CD4-positive, alpha-beta T cell treated with Interleukin-10 for 1 hour (primary cell): ENCODE results near the gene FAM227B.
"Not testable (repeated sequence)": the region's sequence is repeated elsewhere in the genome, so short reads cannot be mapped to it uniquely, and the experiment has no call there.

Experiments
- DNase-seq: peaks from one replicate; pipeline ENCODE4 v3.0.0-alpha.2; 2020

The FAM227B gene

DNA sequence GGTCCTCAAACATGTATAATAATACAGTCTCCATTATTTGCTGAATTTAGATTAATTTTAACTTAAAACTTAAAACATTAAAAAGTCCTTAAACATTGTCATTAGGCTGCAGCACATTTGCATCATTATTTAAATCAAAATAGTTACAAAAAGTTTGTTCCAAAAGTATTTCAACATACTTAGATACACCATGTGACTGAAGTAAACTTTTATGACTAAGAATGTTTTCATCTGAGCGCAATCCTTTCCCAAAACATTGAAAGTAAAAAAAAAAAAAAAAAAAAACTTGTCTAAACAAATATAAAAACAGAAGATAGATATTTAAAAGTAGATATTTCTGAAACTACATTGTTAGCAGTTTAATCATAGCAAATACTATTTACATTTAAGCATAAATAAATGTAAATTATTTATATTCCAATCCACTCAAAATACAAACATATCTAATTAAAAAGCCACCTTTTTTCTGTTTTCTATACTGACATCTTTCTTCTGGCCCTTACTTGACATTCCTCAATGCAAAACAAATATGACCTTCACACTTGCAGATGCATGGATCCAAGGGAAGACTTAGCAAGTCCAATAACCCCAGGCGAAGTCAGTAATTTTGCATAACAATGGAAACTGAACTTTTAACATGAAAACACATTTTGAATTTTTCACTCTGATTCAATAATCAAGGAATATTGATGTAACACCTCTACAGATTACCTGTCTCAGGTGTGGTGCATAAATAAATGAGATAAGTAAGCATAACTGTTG is 10.3 kb downstream of the FAM227B start:
- no peak for DNase-seq

- no peak for DNase-seq
Observed at GRCh38 chr15:49606594-49606993, 14.0 kb downstream of the FAM227B start.

DNA sequence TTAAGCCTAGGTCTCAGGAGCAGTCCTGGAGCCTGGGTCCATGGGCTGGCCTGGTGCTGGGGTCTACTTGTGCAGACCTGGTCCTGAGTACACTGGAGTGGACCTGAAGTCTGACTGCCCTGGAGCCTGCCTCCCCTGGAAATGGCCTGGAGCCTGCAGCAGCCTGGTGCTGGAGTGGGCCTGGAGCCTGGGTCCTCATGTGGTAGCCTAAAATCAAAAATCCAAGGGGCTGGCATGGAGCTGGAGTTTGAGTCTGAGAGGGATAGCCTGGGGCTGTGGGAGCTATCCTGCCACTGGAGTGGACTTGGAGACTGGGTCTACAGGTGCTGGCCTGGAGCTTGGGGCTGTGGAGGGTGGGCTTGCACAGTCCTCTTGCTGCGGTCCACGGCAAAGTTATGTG is 15.0 kb downstream of the FAM227B start:
- DNase-seq, result no peak

GRCh38 chr15:49604625-49605409 is 15.8 kb downstream of the FAM227B start:
- DNase-seq, result no peak

DNA sequence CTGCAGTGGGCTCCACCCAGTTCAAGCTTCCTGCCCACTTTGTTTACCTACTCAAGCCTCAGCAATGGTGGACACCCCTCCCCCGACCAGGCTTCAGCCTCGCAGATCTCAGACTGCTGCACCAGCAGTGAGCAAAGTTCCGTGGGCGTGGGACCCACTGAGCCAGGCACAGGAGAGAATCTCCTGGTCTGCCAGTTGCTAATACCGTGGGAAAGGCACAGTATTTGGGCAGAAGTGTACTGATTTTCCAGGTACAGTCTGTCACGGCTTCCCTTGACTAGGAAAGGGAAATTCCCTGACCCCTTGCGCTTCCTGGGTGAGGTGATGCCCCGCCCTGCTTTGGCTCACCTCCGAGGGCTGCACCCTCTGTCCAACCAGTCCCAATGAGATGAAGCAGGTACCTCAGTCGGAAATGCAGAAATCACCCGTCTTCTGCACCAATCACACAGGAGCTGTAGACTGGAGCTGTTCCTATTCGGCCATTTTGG is 27.7 kb downstream of the FAM227B start:
- DNase-seq, result not testable (repeated sequence)

- no peak for DNase-seq
Observed at GRCh38 chr15:49589030-49589429, 31.6 kb downstream of the FAM227B start.

DNA sequence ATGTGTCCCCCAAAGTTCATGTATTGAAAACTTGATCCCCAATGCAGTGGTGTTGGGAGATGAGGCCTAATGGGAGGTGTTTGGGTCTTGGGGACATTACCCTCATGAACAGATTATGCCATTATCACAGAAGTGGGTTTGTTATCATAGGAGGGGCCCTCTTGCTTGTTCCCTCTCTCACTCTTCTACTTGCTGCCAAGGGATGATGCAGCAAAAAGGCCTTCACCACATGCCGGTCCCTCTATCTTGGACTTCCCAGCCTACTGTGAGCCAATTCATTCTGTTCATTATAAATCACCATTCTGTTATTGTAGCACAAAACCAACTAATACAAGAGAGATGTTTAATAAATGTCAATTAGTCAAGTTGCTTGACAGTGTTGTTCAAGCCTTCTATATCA is 47.2 kb downstream of the FAM227B start:
- no peak for DNase-seq

DNA sequence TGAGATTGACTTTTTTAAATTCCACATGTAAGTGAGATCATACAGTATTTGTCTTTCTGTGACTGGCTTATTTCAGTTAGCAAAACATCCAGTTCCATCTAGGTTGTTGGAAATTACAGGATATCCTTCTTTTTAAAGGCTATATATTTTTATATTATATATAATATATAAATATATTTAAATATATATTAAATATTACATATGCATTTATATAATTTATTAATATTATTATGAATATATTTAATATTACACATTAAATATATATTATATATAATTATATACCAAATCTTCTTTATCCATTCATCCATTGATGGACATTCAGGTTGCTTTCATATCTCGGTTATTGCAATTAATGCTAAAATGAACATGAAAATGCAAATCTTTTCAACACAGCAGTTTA is 49.9 kb downstream of the FAM227B start:
- no peak for DNase-seq

- DNase-seq, result no peak
Observed at GRCh38 chr15:49570174-49570573, 50.4 kb downstream of the FAM227B start.

- DNase-seq, result no peak
Observed at GRCh38 chr15:49560045-49560444, 60.6 kb downstream of the FAM227B start.

DNA sequence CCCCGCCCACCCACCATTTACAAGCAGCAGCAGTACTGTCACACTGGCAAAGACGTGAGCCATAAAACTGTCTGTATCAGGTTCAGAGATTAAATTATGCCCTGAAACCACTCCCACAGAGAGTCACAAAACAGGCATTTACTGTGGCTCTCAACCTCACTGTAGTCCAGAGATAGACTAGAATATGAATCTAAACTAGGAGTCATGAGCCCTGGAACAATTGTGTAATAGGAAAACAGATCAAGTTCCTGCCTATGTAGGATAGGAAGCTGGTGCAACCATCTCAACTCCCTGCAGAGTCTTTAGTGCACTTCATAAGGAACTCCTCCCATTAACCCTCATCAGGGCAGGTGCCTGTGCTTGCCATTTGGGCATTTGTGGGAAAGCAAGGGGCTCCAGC is 61.7 kb downstream of the FAM227B start:
- no peak for DNase-seq

- DNase-seq, result no peak
Observed at GRCh38 chr15:49556437-49556836, 64.2 kb downstream of the FAM227B start.

DNA sequence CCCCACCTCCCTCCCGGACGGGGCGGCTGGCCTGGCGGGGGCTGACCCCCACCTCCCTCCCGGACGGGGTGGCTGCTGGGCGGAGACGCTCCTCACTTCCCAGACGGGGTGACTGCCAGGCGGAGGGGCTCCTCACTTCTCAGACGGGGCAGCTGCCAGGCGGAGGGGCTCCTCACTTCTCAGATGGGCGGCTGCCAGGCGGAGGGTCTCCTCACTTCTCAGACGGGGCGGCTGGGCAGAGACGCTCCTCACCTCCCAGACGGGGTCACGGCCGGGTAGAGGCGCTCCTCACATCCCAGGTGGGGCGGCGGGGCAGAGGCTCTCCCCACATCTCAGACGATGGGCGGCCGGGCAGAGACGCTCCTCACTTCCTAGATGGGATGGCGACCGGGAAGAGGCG is 70.3 kb downstream of the FAM227B start:
- DNase-seq, result not testable (repeated sequence)

GRCh38 chr15:49538520-49538919 is 82.1 kb downstream of the FAM227B start:
- DNase-seq, result no peak

DNA sequence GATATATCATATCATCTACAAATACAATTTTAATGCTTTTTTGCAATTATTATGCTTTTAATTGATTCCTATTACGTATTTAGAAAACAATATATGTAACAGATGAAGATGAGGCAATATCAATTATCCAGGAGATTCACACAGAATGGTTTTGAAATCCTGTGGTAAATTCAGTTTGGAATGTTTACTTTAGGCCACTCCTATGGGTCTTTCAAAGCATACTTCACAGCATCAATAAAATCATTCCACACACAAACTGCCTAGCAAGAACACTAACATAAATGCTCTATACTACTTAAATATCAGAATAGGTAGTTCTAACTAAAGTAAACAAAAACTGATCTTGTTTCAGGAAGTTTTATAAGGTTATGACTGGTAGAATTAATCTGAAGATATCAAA is 90.5 kb downstream of the FAM227B start:
- DNase-seq, result no peak

GRCh38 chr15:49528289-49528688 is 92.3 kb downstream of the FAM227B start:
- no peak for DNase-seq

GRCh38 chr15:49521802-49522201 is 98.8 kb downstream of the FAM227B start:
- no peak for DNase-seq

- not testable (repeated sequence) for DNase-seq
Observed at GRCh38 chr15:49512739-49513138, 107.9 kb downstream of the FAM227B start.

DNA sequence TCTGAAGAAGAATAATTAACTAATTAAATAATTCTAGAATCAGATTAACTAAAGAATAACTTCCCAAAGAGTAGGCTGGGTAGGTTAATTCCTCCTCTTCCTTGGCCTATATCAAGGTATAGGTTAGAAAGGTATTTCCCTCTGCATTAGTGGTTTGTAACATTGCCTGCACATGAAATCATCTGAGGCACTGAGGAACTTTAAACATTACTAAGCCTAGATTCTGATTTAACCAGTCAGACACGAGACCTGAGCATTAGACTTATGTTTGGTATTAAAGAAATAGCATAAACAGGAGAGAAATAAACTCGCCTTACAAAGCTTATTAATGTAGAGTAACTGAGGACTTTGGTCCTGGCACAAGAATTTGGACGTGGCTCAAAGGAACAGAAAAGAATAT is 113.4 kb downstream of the FAM227B start:
- DNase-seq, result no peak

DNA sequence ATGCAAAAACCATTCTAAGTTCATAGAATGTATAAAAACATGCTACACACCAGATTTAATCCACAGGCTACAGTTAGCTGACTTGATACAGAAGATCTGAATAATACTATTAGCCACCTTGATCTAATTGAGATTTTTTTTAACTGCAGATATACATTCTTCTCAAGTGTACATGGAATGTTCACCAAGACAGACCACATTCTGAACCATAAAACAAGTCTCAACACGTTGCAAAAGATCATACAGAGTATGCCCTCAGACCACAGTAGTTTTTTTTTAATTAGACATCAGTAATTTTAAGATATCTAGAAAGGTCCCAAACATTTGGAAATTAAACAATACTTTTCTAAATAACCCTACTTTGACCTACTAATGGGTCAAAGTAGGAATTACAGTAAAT is 114.3 kb downstream of the FAM227B start:
- DNase-seq, result no peak

DNA sequence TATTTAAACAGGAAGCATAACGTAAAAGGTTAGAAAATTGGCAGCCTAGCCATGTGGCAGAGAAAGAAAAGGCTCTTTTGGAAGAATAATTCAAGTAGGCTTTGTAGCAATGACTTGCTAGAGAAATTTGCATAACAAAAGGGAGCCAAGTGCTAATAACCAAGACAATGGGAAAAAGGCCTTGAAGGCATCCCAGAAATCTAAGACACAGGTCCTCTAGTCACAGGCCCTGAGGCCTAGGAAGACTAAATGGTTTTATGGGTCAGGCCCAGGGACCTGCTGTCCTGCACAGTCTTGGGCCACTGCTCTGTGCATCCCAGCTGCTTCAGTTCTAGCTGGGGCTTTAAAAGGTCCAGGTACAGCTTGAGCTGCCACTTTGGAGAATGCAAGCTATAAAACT is 119.0 kb downstream of the FAM227B start:
- no peak for DNase-seq

DNA sequence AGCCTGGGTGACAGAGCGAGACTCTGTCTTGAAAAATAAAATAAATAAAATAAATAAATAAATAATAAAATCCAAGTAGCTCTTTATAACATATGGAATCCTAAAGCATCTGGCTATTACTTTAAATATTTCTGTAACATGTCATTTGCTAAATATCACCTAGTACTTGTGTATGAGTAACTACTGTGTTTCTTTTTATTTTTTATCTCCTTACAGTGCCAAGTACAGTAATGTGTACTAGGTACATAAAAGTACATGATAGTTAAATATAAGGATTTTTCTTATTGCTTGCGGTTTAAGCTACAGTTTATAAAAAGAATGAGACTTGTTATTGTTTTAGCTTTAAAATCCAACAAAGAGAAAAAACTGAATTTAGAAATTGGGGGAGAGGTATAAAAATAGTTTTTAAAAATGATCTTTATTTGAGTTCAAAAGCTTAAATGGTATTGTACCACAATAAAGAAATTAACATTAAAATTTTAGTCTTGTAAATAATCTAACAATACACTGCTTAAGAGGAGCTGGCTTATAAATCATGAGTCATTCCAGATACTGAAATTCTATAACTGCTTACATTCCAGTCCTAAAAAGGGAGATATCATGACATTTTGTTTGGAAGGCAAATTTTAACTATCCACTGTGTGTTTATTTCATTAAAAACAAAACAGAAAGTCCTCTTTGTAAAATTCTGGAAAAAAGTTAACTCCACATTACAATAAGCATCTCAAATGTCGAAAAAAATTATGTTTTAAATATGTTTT is 124.4 kb downstream of the FAM227B start:
- DNase-seq, result no peak

- no peak for DNase-seq
Observed at GRCh38 chr15:49494842-49495241, 125.8 kb downstream of the FAM227B start.

DNA sequence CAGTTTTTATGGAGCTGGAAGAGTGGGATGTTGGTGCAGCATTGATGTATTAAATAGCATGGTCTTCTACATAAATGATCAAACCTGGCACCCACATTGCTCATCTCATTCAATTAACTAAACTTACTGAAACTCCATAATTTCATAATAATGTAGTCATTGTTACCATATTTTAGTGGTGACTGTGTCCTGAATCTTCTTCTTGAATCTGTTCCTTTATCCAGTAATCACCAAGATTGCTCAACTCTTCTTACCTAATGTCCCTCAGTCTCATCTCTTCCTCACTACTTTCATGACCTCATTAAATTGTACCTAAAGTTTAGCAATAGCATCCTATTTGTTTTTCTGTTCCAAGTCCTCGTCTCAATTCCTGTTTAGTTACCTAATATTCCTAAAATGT is 127.8 kb downstream of the FAM227B start:
- DNase-seq, result no peak
